ENCODE data around the gene MSH3. TPM values are rescaled to one million over a fixed set of nuclear protein-coding genes. Genes with fewer than 3 reads are reported as not detected.

The MSH3 gene
- total RNA-seq, 1 experiment from 2014 or later, result 21.9 TPM

DNA sequence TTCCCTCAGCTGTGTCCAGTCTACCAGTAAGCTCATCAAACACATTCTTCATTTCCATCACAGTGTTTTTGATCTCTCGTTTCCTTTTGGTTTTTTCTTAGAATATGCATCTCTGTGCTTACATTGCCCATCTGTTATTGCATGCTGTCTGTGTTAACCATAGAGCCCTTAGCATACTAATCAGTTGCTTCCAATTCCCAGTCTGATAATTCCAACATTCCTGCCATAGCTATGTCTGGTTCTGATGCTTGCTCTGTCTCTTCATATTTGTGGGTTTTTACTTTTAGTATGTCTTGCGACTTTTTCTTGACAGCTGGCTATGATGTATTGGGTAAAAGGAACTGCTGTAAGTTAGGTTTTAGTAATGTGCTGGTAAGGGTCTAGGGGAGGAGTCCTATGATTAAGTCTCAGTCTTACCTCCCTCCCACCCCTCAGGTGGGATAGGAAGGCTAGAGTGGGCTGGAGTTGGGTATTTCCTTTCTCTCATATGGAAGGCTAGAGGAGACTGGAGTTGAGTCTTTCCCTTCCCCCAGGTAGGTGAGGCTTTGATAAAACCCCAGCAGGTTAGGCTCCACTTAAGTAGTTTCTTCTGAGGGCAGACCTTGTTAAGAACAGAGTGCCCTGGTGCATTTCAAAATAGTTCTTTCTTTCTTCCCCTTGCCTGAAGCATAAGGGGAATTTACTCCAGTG lies 206.6 kb downstream of the MSH3 start:
- DNase-seq (ENCODE audit: unreplicated experiment), result no peak
- intact Hi-C loops (cut with micrococcal nuclease), result no loop called here
- H3K4me3 Mint-ChIP-seq (ENCODE audit: unreplicated experiment), result no peak overlapping the region
- TF ChIP-seq, protein P1, sequence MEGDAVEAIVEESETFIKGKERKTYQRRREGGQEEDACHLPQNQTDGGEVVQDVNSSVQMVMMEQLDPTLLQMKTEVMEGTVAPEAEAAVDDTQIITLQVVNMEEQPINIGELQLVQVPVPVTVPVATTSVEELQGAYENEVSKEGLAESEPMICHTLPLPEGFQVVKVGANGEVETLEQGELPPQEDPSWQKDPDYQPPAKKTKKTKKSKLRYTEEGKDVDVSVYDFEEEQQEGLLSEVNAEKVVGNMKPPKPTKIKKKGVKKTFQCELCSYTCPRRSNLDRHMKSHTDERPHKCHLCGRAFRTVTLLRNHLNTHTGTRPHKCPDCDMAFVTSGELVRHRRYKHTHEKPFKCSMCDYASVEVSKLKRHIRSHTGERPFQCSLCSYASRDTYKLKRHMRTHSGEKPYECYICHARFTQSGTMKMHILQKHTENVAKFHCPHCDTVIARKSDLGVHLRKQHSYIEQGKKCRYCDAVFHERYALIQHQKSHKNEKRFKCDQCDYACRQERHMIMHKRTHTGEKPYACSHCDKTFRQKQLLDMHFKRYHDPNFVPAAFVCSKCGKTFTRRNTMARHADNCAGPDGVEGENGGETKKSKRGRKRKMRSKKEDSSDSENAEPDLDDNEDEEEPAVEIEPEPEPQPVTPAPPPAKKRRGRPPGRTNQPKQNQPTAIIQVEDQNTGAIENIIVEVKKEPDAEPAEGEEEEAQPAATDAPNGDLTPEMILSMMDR (IDR thresholded peaks at IDR 0.05; ENCODE audit: unreplicated experiment), result no peak
- CTCF ChIA-PET, result interaction anchor here (0.7 kb wide), 1 partner anchor 439 kb away, joined by 3 read pairs; no protein-coding TSS in a partner anchor
- POLR2A ChIA-PET, result interaction anchor here (0.6 kb wide), 1 partner anchor 38 kb away, joined by 4 read pairs; no protein-coding TSS in a partner anchor
- H3K9me3 Mint-ChIP-seq (ENCODE audit: unreplicated experiment), result peaks cover 8% of the 10 kb centered on the region
- H3K36me3 Mint-ChIP-seq (ENCODE audit: insufficient read depth, unreplicated experiment), result no peaks in the 10 kb centered on the region
- no TSS peak for BruUV-seq (replicated peaks)
- no peak overlapping the region for H3K27ac Mint-ChIP-seq (ENCODE audit: low read depth, unreplicated experiment)
- no peaks in the 10 kb centered on the region for H3K27me3 Mint-ChIP-seq (ENCODE audit: insufficient read depth, unreplicated experiment)
- peaks cover 12% of the 10 kb centered on the region for H3K4me1 Mint-ChIP-seq (ENCODE audit: insufficient read depth, unreplicated experiment)

DNA sequence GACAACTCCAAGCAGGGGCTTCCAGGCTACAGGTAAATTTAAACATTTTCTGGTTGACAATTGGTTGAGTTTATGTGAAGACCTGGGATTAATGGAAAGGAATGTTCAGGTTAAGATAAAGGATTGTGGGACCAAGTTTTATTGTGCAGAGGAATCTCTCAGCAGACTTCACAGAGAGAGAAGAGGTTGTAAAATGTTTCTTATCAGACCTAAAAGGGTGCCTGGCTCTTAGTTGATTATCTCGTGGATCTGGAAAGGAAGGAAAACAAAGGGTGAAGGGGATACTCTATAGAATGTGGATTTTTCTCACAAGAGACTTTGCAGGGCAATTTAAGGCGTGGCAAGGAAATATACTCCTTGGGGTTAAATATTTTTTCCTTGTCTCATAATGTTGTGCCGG lies 209.3 kb downstream of the MSH3 start:
- intact Hi-C loops (cut with micrococcal nuclease), result no loop called here
- ChIA-PET CTCF (no interaction called here), POLR2A (interaction anchor here (1.1 kb wide), 1 partner anchor 162 kb away, joined by 3 read pairs; no protein-coding TSS in a partner anchor)
- Mint-ChIP-seq H3K27me3 (ENCODE audit: insufficient read depth, unreplicated experiment) (no peaks in the 10 kb centered on the region), H3K9me3 (ENCODE audit: unreplicated experiment) (no peaks in the 10 kb centered on the region), H3K36me3 (ENCODE audit: insufficient read depth, unreplicated experiment) (peaks cover 7% of the 10 kb centered on the region), H3K4me1 (ENCODE audit: insufficient read depth, unreplicated experiment) (peaks cover 12% of the 10 kb centered on the region), H3K4me3 (ENCODE audit: unreplicated experiment) (no peak overlapping the region), H3K27ac (ENCODE audit: low read depth, unreplicated experiment) (no peak overlapping the region)
- no TSS peak for BruUV-seq (replicated peaks)
- TF ChIP-seq, protein P1 (IDR thresholded peaks at IDR 0.05; ENCODE audit: unreplicated experiment), result no peak
- no peak for DNase-seq (ENCODE audit: unreplicated experiment)

DNA sequence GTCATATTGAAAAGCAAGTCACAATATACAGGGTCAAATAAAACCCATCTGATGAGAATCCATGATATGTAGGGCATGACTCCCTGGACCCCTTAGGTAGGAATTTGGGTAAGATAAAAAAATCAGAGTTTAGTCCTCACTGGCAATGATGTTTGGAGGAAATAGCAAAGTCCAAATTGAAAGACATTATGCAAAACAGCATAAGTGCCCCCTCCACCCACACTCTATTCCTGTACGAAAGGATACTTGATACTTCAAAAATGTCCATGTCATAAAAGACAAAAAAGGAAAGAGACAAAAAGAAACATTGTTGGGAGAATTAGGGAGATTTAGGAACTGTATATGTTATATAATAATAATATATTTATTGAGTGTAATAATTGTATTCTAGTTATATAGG lies 209.7 kb downstream of the MSH3 start:
- intact Hi-C loops (cut with micrococcal nuclease), result no loop called here
- no peak overlapping the region for H3K27ac Mint-ChIP-seq (ENCODE audit: low read depth, unreplicated experiment)
- H3K4me1 Mint-ChIP-seq (ENCODE audit: insufficient read depth, unreplicated experiment), result peaks cover 12% of the 10 kb centered on the region
- POLR2A ChIA-PET, result interaction anchor here (1.1 kb wide), 1 partner anchor 163 kb away, joined by 3 read pairs; no protein-coding TSS in a partner anchor
- H3K27me3 Mint-ChIP-seq (ENCODE audit: insufficient read depth, unreplicated experiment), result no peaks in the 10 kb centered on the region
- no peak for DNase-seq (ENCODE audit: unreplicated experiment)
- H3K4me3 Mint-ChIP-seq (ENCODE audit: unreplicated experiment), result no peak overlapping the region
- peaks cover 7% of the 10 kb centered on the region for H3K36me3 Mint-ChIP-seq (ENCODE audit: insufficient read depth, unreplicated experiment)
- CTCF ChIA-PET, result no interaction called here
- H3K9me3 Mint-ChIP-seq (ENCODE audit: unreplicated experiment), result no peaks in the 10 kb centered on the region
- TF ChIP-seq, protein P1 (IDR thresholded peaks at IDR 0.05; ENCODE audit: unreplicated experiment), result no peak
- no TSS peak for BruUV-seq (replicated peaks)

DNA sequence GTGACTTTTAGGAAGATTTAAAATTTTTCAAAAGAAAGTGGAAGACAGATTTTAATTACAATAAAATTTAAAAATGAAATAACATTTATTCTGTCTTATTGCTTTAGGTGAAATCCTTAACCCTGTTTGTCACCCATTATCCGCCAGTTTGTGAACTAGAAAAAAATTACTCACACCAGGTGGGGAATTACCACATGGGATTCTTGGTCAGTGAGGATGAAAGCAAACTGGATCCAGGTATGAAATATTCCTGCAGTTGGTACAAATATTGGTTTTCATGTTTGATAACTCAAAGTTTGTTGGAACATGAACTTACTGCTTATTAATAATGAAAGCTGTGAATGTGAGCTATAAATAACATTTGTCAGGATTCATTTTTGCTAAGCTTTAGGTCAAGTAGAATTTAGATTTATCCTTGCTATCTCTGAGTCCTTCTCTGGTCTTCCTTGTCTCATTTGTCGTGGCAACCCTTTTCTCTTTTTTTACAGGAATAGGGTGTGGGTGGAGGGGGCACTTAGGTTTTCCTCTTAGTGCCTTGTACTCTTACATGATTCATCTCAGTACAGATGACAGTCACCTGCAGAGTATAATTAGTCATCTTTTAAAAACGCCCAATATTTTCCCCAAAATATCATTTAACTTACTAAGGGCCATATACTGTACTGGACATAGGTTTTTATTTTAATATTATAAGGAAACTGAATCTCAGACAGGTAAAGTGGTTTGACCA lies 210.4 kb downstream of the MSH3 start:
- CTCF ChIA-PET, result no interaction called here
- no peaks in the 10 kb centered on the region for H3K9me3 Mint-ChIP-seq (ENCODE audit: unreplicated experiment)
- intact Hi-C loops (cut with micrococcal nuclease), result no loop called here
- no TSS peak for BruUV-seq (replicated peaks)
- H3K4me1 Mint-ChIP-seq (ENCODE audit: insufficient read depth, unreplicated experiment), result peaks cover 12% of the 10 kb centered on the region
- POLR2A ChIA-PET, result interaction anchor here (1.1 kb wide), 1 partner anchor 163 kb away, joined by 3 read pairs; no protein-coding TSS in a partner anchor
- H3K4me3 Mint-ChIP-seq (ENCODE audit: unreplicated experiment), result no peak overlapping the region
- H3K36me3 Mint-ChIP-seq (ENCODE audit: insufficient read depth, unreplicated experiment), result peaks cover 7% of the 10 kb centered on the region
- H3K27me3 Mint-ChIP-seq (ENCODE audit: insufficient read depth, unreplicated experiment), result no peaks in the 10 kb centered on the region
- H3K27ac Mint-ChIP-seq (ENCODE audit: low read depth, unreplicated experiment), result no peak overlapping the region
- TF ChIP-seq, protein P1 (IDR thresholded peaks at IDR 0.05; ENCODE audit: unreplicated experiment), result no peak
- DNase-seq (ENCODE audit: unreplicated experiment), result no peak

All from MCF 10A (cell line).